Measurements from ENCODE around the gene FGF11.
"Not testable (repeated sequence)": the region's sequence is repeated elsewhere in the genome, so short reads cannot be mapped to it uniquely, and the experiment has no call there.

FGF11 gene

DNA sequence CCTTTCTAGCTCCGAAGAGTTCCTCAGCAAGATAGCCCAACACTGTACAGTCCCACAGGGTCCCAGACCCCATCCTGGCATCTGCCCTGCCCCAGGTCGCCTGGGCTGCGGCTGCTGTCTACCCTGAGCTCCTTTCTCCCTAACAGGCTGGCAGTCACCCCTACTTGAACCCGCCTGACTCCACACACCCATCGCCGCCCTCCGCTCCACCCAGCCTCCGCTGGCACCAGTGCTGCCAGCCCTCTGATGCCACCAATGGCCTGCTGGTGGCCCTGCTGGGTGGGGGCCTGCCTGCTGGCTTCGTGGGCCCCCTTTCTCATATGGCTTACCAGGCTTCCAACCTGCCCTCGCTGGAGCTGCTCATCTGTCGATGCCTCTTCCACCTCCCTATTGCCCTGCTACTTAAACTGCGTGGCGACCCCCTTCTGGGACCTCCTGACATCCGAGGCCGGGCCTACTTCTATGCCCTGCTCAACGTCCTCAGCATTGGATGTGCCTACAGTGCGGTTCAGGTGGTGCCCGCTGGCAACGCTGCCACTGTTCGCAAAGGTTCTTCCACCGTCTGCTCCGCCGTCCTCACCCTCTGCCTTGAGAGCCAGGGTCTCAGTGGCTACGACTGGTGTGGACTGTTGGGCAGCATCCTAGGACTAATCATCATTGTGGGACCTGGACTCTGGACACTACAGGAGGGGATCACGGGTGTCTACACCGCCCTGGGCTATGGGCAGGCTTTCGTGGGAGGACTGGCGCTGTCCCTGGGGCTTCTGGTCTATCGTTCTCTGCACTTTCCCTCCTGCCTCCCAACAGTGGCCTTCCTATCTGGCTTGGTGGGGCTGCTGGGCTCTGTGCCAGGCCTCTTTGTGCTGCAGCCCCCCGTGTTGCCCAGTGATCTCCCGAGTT, 42.8 kb downstream of the FGF11 start:
- not testable (repeated sequence) for DNase-seq

DNA sequence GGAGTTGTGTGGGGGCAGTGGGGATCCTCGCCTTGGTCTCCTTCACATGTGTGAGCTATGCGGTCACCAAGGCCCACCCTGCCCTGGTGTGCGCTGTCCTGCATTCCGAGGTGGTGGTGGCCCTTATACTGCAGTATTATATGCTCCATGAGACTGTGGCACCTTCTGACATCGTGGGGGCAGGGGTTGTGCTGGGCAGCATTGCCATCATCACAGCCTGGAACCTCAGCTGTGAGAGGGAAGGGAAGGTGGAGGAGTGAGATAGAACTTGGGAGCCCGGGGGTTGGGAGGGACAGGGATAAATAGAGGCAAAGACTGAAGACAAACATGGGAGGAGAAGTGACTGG, 43.4 kb downstream of the FGF11 start:
- DNase-seq, result not testable (repeated sequence)

DNA sequence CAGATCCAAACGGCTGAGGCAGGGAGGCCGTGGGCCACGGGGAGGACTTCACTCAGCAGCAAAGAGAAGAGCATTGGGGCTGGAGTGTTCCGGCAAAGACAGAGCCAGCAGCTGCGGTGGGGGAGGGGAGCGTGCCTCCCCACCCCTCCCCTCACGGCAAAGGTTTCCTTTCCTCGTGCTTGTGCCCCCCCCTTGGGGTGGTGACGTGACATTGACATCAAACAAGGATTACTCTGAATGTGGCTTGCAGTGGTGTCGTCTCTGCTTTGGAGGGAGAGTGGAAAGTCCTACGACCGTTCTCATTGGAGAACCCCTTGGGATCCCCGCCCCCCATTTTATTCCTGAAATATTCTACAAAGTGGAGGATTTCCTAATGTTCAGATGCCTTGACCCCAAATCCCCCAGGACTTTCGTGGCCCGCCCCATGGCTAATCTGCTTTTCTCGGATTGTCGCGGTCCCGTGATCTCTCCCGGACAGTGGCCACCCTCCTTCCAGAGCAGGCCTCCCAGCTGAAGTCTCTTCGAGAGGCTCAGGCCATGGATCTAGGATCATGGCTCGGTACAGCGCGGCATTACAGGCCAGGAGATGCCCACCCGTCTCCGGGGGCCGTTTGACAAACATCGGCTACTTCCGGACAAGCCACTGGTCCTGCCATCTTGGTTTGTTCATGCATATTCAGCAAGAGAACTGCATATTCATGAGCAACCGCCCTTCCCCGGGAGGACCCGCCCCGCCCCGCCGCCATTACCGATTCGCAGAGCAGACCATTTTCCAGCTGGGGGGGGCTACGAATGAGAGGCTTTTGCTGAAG, 44.1 kb downstream of the FGF11 start:
- peak; percentile 94 for DNase-seq

DNA sequence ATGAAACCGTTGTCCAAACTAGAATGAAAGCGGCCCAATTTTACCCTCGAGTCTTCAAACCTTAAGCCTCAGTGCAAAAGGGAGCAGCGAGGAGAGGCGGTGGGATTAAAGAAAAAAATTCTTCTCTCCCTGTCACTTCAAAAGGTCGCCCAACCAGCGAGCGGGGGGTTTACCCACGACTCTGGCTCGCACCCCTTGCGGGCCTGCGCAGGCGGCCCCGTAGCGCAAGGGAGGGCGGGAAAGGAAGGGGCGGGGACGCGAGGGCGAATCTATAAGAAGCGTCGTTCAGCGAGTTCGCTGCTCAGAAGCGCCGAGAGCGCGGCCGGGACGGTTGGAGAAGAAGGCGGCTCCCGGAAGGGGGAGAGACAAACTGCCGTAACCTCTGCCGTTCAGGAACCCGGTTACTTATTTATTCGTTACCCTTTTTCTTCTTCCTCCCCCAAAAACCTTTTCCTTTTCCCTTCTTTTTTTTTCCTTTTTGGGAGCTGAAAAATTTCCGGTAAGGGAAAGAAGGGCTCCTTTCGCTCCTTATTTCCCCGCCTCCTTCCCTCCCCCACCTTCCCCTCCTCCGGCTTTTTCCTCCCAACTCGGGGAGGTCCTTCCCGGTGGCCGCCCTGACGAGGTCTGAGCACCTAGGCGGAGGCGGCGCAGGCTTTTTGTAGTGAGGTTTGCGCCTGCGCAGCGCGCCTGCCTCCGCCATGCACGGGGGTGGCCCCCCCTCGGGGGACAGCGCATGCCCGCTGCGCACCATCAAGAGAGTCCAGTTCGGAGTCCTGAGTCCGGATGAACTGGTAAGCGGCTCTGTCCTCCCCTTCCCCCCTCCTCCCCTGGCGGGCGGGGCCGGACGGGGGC, 45.0 kb downstream of the FGF11 start, which contains the start of gene POLR2A:
TSS of gene POLR2A (plus strand) at position 300 of the 852 bp plus-strand sequence.
- DNase-seq, result peak; percentile 98

DNA sequence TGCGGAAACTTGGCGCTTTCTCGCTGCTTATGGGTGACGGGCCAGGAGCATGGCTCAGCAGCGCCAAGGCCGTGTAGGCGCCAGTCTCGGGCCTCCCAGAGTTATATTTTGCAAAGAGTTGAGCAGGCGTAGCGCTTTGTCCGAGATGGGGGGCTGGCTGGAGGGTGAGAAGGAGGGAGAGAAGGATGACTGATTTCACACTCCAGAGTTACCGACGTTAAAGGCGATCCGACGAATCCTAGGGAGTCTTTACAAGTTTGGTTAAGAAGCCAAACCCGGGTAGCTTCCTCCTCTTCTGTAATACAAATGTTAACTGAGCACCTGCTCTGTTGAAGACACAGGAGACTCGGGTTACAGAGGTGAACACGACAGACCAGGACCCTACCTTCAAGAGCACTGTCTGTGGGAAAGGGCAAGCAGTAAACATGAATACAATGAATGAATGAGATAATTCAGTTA, 45.6 kb downstream of the FGF11 start:
- no peak for DNase-seq

DNA sequence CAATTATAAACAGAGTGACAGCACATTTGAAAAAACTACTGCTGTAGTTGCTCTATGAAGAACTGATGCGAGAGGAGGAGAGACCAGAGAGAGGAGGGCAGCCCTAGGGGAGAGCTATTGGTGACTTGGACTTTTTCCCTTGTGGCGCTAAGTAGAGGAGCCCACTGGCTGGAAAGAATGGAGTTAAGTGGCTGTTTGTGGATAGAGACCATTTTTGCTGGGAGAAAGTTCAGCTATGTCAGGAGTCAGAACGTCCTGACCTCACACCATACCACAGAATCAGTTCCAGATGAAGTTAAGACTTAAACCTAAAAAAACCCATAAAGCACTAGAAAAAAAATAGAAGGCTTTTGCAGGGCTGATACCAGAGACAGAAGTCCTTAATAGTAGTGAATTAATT, 46.9 kb downstream of the FGF11 start:
- DNase-seq, result no peak

DNA sequence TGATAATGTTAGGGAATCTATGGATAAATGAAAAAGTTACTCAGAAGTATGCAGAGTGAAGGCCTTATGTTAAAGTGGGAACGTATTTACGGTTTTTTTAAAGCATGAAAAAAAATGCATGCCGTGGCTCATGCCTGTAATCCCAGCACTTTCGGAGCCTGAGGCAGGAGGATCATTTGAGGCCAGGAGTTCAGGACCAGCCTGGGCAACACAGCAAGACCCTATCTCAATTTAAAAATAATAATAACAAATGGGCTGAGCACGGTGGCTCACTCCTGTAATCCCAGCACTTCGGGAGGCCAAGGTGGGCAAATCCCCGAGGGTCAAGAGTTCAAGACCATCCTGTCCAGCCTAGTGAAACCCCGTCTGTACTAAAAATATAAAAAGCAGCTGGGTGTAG, 50.8 kb downstream of the FGF11 start:
- DNase-seq, result no peak

DNA sequence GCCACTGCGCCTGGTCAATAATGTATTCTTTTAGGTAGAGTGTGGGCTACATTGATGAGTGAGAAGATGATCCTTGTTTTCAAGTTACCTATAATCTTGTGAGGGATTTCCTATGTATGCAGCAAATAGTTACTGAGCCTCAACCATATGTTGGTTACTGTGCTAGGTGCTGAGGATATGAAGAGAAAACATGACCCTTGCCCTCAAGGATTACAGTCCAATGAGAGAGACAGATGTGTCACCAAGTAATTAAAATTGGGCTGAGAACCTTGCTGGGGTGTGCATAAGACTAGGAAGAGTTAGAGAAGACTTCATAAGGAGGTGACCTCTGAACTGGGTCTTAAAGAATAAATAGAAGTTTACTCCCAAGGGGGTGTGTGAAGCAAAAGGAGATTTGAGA, 52.3 kb downstream of the FGF11 start:
- no peak for DNase-seq

DNA sequence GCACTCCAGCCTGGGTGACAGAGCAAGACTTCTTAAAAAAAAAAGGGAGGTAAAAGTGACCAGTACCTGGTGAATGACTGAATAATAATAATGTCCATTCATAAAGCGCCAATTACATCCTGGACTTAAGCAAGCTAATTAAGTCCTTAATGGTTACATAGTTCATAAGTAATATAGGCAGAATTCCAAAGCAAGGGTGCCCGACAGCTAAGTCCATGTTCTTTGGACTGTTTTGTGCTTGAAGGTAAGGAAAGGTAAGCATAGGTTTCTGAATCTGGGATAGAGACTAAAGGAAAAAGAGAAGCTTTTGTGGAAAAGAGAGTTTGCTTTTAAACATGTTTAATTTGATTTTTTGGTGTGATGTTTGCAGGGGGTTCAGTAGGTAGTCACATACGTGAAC, 54.6 kb downstream of the FGF11 start:
- DNase-seq, result no peak
